A549 treated with AZD2906 at 1 μM for 4 hours (cell line): ENCODE measurements around the gene ICOS. TPM values are rescaled to one million over a fixed set of nuclear protein-coding genes. Genes with fewer than 3 reads are reported as not detected.

Source experiments
- total RNA-seq: library from RNA; stranded (reverse); fragments of 200-300 nt; extraction: Qiagen RNA extraction; gene quantifications from 5 replicates; pipeline ENCODE4 v1.2.3, GENCODE V29; 2022

The ICOS gene
- total RNA-seq, result not detected in 5 replicates

GRCh38 chr2:203936535-203936934 is at the start of gene ICOS:
TSS of gene ICOS (plus strand) at chr2:203936763. CDS start at chr2:203936815, 52 bp downstream.

Other genes with a start within 250 kb of the ICOS start
- gene CD28, start 230.1 kb upstream of the ICOS start, total RNA-seq, result not detected in 5 replicates
- not detected in 5 replicates for gene CTLA4, start 69.0 kb upstream of the ICOS start, total RNA-seq